HG03097 (cell line): ENCODE data around the gene PTPRCAP.

ENCODE experiments used
- ATAC-seq: cut with Tn5 transposase; IDR thresholded peaks from one replicate; pipeline ENCODE4 v1.9.1; 2021; ENCODE audit not compliant: unreplicated experiment, low FRiP score

Gene PTPRCAP

GRCh38 chr11:67442504-67443404 lies 5.3 kb upstream of the PTPRCAP start:
- no peak for ATAC-seq

DNA sequence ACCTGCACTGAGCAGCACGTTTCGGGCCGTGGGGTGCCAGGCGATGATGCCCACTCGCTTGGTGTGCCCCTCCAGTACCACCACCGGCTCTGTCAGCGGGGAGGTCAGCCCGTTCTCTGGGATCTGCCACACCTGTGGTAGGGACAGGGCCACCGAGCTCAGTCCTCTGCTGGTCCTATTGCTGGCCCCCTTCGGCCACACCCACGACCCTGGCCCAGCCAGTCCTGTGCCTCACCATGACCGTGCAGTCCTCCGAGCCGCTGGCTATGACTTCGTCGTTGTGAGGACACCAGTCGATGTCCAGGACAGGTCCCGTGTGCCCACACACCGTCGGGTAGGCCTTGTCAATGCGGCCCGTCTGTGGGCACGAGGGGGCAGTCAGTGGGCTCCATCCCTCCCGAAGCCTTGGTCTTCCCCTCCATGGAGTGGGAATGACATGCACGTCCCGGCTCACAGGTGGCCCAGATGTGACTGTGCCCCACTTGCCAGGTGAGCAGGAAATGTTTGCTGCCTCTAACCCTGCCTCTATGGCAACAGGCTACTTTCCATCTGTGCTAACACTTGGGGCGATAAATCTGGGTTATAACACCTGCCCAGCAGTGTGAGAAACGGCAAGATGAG lies 4.4 kb upstream of the PTPRCAP start:
- no peak for ATAC-seq

GRCh38 chr11:67441098-67441563 lies 3.6 kb upstream of the PTPRCAP start:
- no peak for ATAC-seq

GRCh38 chr11:67440229-67441097 lies 3.0 kb upstream of the PTPRCAP start:
- no peak for ATAC-seq

GRCh38 chr11:67439321-67440228 lies 2.1 kb upstream of the PTPRCAP start:
- ATAC-seq = no peak

DNA sequence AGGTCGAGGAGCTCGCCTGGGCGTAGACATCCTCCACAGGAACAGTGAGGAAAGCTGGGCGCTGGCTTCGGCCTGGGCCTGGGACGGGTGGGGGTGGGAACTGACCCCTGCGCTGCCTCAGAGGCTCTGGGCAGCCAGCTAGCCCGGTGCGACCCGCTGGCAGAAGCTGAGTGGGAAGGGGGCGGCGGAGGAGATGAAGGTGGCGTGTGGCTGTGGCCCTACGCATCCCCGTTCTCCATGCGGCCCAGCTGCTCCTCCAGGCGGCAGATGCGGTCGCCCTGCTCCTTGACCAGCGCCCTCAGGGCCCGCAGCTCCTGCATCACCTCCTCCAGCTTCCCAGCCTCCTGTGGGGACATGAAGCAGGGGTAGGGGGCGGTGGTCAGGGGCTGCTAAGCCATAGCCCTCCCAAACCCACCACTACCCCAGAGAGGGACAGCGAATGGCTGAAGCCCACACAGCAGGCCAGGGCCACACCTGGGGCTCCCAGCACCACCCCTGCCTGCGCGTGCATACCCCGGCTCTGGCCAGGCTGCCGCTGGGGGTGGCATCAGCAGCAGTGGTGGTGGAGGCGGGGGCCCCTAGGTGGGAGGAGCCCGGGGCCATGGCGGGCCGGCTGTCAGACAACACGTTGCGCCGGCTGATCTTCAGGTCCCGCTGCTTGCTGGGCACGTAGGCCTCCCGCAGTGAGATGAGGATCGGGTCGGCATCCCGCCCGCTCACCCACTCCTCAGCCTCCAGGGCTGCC lies 848 bp upstream of the PTPRCAP start:
- no peak for ATAC-seq

GRCh38 chr11:67437809-67438157 lies 301 bp upstream of the PTPRCAP start:
- no peak for ATAC-seq

- no peak for ATAC-seq
These were observed 912 bp downstream of the PTPRCAP start for GRCh38 chr11:67436459-67437081.

GRCh38 chr11:67435727-67436458 lies 1.6 kb downstream of the PTPRCAP start:
- ATAC-seq = no peak

DNA sequence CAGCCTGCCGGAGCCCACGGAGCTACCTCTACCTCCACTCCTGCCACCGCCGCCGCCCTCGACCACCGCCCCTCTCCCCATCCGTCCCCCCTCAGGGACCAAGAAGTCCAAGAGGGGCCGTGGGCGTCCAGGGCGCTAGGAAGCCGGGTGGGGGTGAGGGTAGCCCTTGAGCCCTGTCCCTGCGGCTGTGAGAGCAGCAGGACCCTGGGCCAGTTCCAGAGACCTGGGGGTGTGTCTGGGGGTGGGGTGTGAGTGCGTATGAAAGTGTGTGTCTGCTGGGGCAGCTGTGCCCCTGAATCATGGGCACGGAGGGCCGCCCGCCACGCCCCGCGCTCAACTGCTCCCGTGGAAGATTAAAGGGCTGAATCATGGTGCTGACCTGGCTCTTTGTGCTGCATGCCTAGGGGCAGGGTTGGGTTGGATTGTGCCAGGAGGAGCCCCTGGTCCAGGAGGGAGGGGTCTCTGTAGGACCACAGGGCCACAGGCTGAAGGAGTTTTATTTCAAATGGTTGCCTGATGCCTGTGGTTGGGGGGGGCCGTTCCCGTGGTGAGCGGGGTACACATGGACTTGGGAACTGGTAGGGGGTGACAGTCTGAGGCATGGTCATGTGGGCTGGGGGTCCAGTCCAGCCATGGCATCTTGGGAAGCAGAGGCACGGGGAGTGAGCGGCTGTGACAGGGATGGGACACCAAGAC lies 2.3 kb downstream of the PTPRCAP start:
- no peak for ATAC-seq

DNA sequence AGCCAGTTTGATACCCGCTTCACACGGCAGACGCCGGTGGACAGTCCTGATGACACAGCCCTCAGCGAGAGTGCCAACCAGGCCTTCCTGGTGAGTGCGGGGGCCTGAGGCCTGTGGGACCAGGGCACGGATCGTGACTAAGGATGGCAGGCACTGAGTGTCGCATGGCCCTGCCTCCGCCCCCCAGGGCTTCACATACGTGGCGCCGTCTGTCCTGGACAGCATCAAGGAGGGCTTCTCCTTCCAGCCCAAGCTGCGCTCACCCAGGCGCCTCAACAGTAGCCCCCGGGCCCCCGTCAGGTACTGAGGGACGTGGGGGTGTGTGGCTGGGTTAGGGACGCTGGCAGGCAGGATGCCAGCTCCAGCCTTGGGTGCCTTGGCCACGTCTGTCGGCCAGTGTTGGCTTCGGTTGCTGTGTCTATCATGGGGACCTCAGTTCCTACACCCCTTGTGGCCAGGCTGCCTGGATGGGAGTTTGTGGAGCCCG lies 3.0 kb downstream of the PTPRCAP start:
- no peak for ATAC-seq

- no peak for ATAC-seq
These were observed 3.7 kb downstream of the PTPRCAP start for GRCh38 chr11:67433536-67434394.

- ATAC-seq = no peak
These were observed 4.7 kb downstream of the PTPRCAP start for GRCh38 chr11:67432655-67433349.

DNA sequence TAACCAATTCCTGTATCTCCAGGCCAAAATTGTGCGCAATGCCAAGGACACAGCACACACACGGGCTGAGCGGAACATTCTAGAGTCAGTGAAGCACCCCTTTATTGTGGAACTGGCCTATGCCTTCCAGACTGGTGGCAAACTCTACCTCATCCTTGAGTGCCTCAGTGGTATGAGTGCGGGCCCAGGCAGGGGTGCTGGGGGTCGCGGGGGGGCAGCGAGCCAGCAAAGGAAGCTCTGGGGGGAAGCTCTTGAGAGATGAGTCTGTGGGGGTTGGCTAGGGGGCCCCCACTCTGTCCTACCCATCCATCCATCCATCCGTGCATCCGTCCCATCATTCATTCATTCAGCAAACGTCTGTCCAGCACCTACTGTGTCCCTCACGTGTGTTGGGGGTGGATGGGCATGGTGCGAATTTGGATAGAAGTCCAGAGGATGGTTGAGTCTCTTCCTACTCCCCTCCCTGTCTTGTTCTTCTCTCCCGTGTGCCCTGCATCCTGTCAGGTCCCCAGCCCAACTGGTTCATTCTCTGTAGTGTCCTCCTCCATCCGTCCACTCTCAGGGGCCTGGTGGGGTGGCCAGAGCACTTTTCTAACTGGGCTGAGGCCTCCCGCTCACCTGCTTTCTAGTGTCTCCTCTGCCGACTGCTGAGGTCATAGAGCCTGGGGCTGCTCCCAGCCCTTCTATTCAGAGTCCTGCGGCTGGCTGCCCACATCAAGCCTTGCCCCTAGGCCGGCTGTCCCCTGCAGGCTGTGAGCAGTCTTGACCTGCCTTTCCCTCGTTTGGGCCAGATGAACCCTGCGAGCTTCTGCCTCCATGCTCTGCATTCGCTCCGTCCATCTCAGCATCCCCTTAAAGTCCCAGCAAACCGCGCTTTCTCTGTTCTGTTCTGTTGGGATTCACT lies 5.9 kb downstream of the PTPRCAP start:
- ATAC-seq = no peak

GRCh38 chr11:67429722-67430121 lies 7.8 kb downstream of the PTPRCAP start:
- ATAC-seq = no peak
